Neuronal stem cell (in vitro differentiated cells): Measurements from ENCODE around the gene INTS3.

Source experiments
- DNase-seq: peaks from one replicate; pipeline ENCODE4 v3.0.0-alpha.2; 2013; ENCODE audit warnings: low spot score
- H2AFZ ChIP-seq: one replicate; pipeline ENCODE4 v1.6.1; 2013; ENCODE audit warnings: mild to moderate bottlenecking, low read length, inconsistent platforms
- H2AK5ac ChIP-seq: 2 replicates; pipeline ENCODE4 v1.6.1; 2013; ENCODE audit warnings: low read depth, mild to moderate bottlenecking, inconsistent platforms, low read length, moderate library complexity, mixed read lengths
- H2BK120ac ChIP-seq: 2 replicates; pipeline ENCODE4 v1.6.1; 2013; ENCODE audit warnings: low read depth, mild to moderate bottlenecking, inconsistent platforms, low read length, moderate library complexity, mixed read lengths
- H2BK12ac ChIP-seq: one replicate; pipeline ENCODE4 v1.6.1; 2013; ENCODE audit warnings: low read length, inconsistent platforms
- H2BK15ac ChIP-seq: 2 replicates; pipeline ENCODE4 v1.6.1; 2013; ENCODE audit warnings: mild to moderate bottlenecking, low read length, inconsistent platforms, mixed read lengths
- H2BK5ac ChIP-seq: one replicate; pipeline ENCODE4 v1.6.1; 2013; ENCODE audit warnings: inconsistent platforms, mild to moderate bottlenecking, low read length, moderate library complexity
- H3K14ac ChIP-seq: one replicate; pipeline ENCODE4 v1.6.1; 2013; ENCODE audit warnings: low read length, inconsistent platforms
- H3K18ac ChIP-seq: 2 replicates; pipeline ENCODE4 v1.6.1; 2013; ENCODE audit warnings: low read length, inconsistent platforms
- H3K23ac ChIP-seq: 2 replicates; pipeline ENCODE4 v1.6.1; 2013; ENCODE audit warnings: low read depth, mild to moderate bottlenecking, mixed read lengths, low read length, inconsistent platforms; ENCODE audit not compliant: poor library complexity
- H3K27ac ChIP-seq: replicated peaks from 3 replicates; pipeline ENCODE4 v1.5.1; 2013; ENCODE audit warnings: low read length, inconsistent platforms
- H3K27me3 ChIP-seq, 3 experiments: 2 replicates each; pipeline ENCODE4 v1.6.1; 2013; ENCODE audit warnings: low read length in 3 of 3, mild to moderate bottlenecking in 2 of 3, inconsistent platforms in 1 of 3, low read depth in 1 of 3, mixed read lengths in 1 of 3, moderate library complexity in 1 of 3; ENCODE audit not compliant: control insufficient read depth in 3 of 3, insufficient read depth in 3 of 3
- H3K36me3 ChIP-seq, 2 donors: replicated peaks in 1 of 2; 2 replicates each; pipeline ENCODE4 v1.6.1; 2013; ENCODE audit warnings: low read length in 2 of 2; ENCODE audit not compliant: control insufficient read depth in 2 of 2, insufficient read depth in 2 of 2
- H3K4ac ChIP-seq: 2 replicates; pipeline ENCODE4 v1.6.1; 2013; ENCODE audit warnings: inconsistent platforms, mild to moderate bottlenecking, low read length, moderate library complexity
- H3K4me1 ChIP-seq, 2 donors: 1 replicate in 1 of 2; 2 replicates in 1 of 2; pipeline ENCODE4 v1.6.1; 2013; ENCODE audit warnings: low read length in 2 of 2, low read depth in 1 of 2; ENCODE audit not compliant: control insufficient read depth in 2 of 2, insufficient read depth in 1 of 2
- H3K4me2 ChIP-seq: one replicate; pipeline ENCODE4 v1.6.1; 2013; ENCODE audit warnings: mild to moderate bottlenecking, low read length, inconsistent platforms; ENCODE audit not compliant: insufficient read depth, poor library complexity, severe bottlenecking
- H3K4me3 ChIP-seq, 2 donors: 2 replicates each; pipeline ENCODE4 v1.5.1; 2013; ENCODE audit warnings: low read length in 2 of 2, mild to moderate bottlenecking in 2 of 2, inconsistent platforms in 1 of 2, moderate library complexity in 1 of 2
- H3K79me1 ChIP-seq: one replicate; pipeline ENCODE4 v1.6.1; 2013; ENCODE audit warnings: low read depth, mild to moderate bottlenecking, inconsistent platforms, low read length, moderate library complexity
- H3K9ac ChIP-seq: one replicate; pipeline ENCODE4 v1.6.1; 2013; ENCODE audit warnings: mild to moderate bottlenecking, low read depth, low read length, inconsistent platforms; ENCODE audit not compliant: poor library complexity
- H3K9me3 ChIP-seq, 2 donors: replicated peaks in 1 of 2; 2 replicates each; pipeline versions ENCODE3 to v1.6.1; 2013; ENCODE audit warnings: low read length in 2 of 2, mild to moderate bottlenecking in 2 of 2, inconsistent platforms in 1 of 2, low read depth in 1 of 2, mixed read lengths in 1 of 2, moderate library complexity in 1 of 2; ENCODE audit not compliant: control insufficient read depth in 2 of 2, insufficient read depth in 1 of 2
- H4K8ac ChIP-seq: one replicate; pipeline ENCODE4 v1.6.1; 2013; ENCODE audit warnings: low read depth, mild to moderate bottlenecking, inconsistent platforms, low read length, moderate library complexity
- H4K91ac ChIP-seq: one replicate; pipeline ENCODE4 v1.6.1; 2013; ENCODE audit warnings: low read length, low read depth, mild to moderate bottlenecking, inconsistent platforms; ENCODE audit not compliant: poor library complexity
- WGBS, 2 donors: extraction: QIAGEN DNeasy Blood & Tissue Kit; methylation state at CpG; one replicate each; pipeline ENCODE4 v1.1.7; 2013; ENCODE audit warnings: missing lambda C conversion rate in 2 of 2, mixed read lengths in 1 of 2; ENCODE audit not compliant: insufficient read length in 2 of 2, insufficient replicate concordance in 1 of 2; ENCODE audit errors: extremely low coverage in 2 of 2; 5-methylcytosine and 5-hydroxymethylcytosine counted together

INTS3 gene

GRCh38 chr1:153771841-153772593, 44.2 kb downstream of the INTS3 start:
- H3K36me3 ChIP-seq, result peaks cover 41 to 90% of the 10 kb centered on the region in 2 donors
- no peak overlapping the region for H3K27ac ChIP-seq
- H3K4me1 ChIP-seq, result peaks cover 0 to 7% of the 10 kb centered on the region in 2 donors
- H2AK5ac ChIP-seq, result peak overlapping the region; percentile 59
- no peak overlapping the region for H4K91ac ChIP-seq
- no peak overlapping the region for H2BK15ac ChIP-seq
- DNase-seq, result peak; percentile 46
- H3K4me2 ChIP-seq, result no peak overlapping the region
- peaks cover 5% of the 10 kb centered on the region for H3K79me1 ChIP-seq
- H3K23ac ChIP-seq, result peak overlapping the region; percentile 67
- no peak overlapping the region for H3K4me3 ChIP-seq
- peak overlapping the region; percentile 92 for H3K14ac ChIP-seq
- no peak overlapping the region for H2AFZ ChIP-seq
- no peak overlapping the region for H3K18ac ChIP-seq
- H3K27me3 ChIP-seq, result peaks cover 0 to 5% (median 0%) of the 10 kb centered on the region in 3 experiments
- H2BK5ac ChIP-seq, result no peak overlapping the region
- H2BK12ac ChIP-seq, result no peak overlapping the region
- no peak overlapping the region for H2BK120ac ChIP-seq
- no peak overlapping the region for H3K9ac ChIP-seq
- no peak overlapping the region for H4K8ac ChIP-seq
- no peaks in the 10 kb centered on the region for H3K9me3 ChIP-seq
- H3K4ac ChIP-seq, result no peak overlapping the region
- no CpG with 5 or more reads among the region's 21 CpGs for WGBS, 2 donors

DNA sequence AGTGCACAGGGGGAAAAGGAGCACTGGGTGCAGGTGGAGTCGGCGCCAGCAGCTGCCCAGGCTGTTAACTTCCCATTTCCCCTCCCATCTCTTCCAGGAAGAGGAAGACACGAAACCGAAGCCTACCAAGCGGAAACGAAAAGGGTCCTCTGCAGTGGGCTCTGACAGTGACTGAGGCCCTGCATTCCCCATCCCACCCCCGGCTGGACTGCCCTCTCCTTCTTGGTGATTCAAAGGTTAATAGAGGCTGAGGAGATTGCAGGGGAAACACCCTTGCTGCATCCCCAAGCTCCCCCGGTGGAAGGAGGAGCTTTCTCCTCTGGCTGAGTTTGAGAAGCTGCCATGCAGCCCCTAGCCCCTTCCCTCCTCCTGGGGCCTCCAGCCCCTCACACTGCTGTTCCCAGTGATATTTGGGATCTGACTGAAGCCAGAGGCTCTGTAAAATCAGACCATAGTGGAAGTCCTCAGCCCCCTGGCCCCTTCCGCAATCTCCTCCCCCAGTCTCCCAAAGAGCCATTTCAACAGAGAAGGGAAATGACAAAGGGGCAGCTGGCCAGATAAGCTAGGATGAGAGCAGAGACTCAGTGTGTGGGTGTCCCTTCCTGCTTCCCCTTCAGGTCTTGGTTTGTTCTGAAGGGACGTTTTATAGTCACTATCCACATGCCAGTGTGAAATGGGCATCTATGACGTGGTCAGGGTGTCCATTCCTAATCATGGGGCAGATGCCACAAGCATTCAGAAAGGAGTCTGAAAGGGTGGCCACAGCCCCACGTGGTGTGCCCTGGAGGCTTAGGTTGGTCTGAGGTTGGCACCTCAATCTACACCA, 45.5 kb downstream of the INTS3 start:
- no peak overlapping the region for H2BK5ac ChIP-seq
- no peak overlapping the region for H4K8ac ChIP-seq
- no CpG with 5 or more reads among the region's 12 CpGs for WGBS, 2 donors
- H3K79me1 ChIP-seq, result peaks cover 5% of the 10 kb centered on the region
- H3K27me3 ChIP-seq, result peaks cover 0 to 5% (median 0%) of the 10 kb centered on the region in 3 experiments
- H3K14ac ChIP-seq, result no peak overlapping the region
- peaks cover 33 to 89% of the 10 kb centered on the region in 2 donors for H3K36me3 ChIP-seq
- no peak overlapping the region for H2BK12ac ChIP-seq
- H3K4me3 ChIP-seq, result no peak overlapping the region
- no peak overlapping the region for H3K9ac ChIP-seq
- no peak overlapping the region for H2BK120ac ChIP-seq
- peaks cover 0 to 7% of the 10 kb centered on the region in 2 donors for H3K4me1 ChIP-seq
- H3K9me3 ChIP-seq, result no peaks in the 10 kb centered on the region
- H4K91ac ChIP-seq, result no peak overlapping the region
- no peak overlapping the region for H2AFZ ChIP-seq
- no peak for DNase-seq
- H2AK5ac ChIP-seq, result no peak overlapping the region
- H3K27ac ChIP-seq, result no peak overlapping the region
- peak overlapping the region; percentile 13 for H3K23ac ChIP-seq
- no peak overlapping the region for H3K4ac ChIP-seq
- no peak overlapping the region for H3K4me2 ChIP-seq
- no peak overlapping the region for H3K18ac ChIP-seq
- no peak overlapping the region for H2BK15ac ChIP-seq

DNA sequence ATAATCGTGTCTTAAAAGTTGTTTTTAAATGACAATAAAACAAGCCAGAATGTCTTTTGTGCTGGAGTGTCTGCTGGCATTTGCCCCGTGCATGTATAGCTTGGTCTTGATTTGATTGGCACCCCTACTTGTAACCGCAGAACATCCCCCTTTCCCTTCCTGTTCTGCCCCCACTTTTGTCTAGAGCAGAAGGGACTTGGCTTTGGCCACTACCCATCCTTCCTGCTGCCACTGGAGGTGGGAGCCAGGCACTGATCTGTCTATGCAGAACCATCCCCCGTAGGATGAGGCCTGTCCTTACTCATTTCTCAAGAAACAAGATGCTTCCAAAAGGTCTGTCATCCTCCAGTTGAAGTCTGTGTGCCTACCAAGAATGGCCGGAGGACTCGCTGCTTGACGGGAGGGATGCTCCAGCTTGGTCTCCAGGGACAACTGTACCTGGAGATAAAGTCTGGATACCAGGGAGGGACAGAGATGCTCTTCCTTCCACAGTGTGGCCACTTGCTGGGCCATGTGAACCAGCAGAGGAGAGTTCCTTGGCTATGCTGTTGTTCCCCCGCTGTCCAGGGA, 46.3 kb downstream of the INTS3 start:
- no peak for DNase-seq
- Histone ChIP-seq H3K4me2 (no peak overlapping the region), H3K4ac (no peak overlapping the region), H4K91ac (no peak overlapping the region), H2BK15ac (no peak overlapping the region), H2BK5ac (no peak overlapping the region), H3K4me3 (no peak overlapping the region), H3K14ac (no peak overlapping the region), H3K9ac (peak overlapping the region; percentile 32), H3K4me1 (peaks cover 0 to 7% of the 10 kb centered on the region in 2 donors), H3K27me3 (peaks cover 0 to 5% (median 0%) of the 10 kb centered on the region in 3 experiments), H3K18ac (no peak overlapping the region), H4K8ac (no peak overlapping the region), H3K23ac (peak overlapping the region; percentile 40), H2AFZ (no peak overlapping the region), H2BK120ac (no peak overlapping the region), H3K27ac (no peak overlapping the region), H3K9me3 (no peaks in the 10 kb centered on the region), H2BK12ac (no peak overlapping the region), H3K36me3 (peaks cover 28 to 88% of the 10 kb centered on the region in 2 donors), H2AK5ac (no peak overlapping the region), H3K79me1 (peaks cover 5% of the 10 kb centered on the region)
- no CpG with 5 or more reads among the region's 8 CpGs for WGBS, 2 donors
